ENCODE results near the gene ZBTB43. TPM values are rescaled to one million over a fixed set of nuclear protein-coding genes. Genes with fewer than 3 reads are reported as not detected.

Gene ZBTB43
- total RNA-seq, 1 donor from 2014 or later, result 21.8 TPM

DNA sequence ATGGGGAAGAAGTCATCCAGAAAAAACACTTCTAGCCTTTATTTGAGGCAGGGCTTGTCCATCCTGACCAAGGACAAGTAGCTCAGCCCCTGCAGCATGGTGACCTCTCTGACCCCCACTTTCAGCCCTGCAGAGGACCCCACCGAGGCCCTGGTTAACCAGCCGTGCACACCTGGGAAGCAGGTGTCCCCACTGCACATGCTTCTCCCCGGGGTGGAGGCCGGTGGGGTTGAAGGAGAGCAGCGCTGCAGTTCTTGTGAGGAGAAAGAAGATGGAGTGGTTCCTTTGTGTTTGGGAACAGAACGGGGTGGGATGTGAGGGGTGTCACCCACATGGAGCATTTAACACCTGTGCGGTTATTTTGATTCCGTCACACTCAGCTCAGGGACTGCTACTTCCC lies 34.5 kb downstream of the ZBTB43 start:
- no peak for DNase-seq (ENCODE audit: low spot score, unreplicated experiment)

DNA sequence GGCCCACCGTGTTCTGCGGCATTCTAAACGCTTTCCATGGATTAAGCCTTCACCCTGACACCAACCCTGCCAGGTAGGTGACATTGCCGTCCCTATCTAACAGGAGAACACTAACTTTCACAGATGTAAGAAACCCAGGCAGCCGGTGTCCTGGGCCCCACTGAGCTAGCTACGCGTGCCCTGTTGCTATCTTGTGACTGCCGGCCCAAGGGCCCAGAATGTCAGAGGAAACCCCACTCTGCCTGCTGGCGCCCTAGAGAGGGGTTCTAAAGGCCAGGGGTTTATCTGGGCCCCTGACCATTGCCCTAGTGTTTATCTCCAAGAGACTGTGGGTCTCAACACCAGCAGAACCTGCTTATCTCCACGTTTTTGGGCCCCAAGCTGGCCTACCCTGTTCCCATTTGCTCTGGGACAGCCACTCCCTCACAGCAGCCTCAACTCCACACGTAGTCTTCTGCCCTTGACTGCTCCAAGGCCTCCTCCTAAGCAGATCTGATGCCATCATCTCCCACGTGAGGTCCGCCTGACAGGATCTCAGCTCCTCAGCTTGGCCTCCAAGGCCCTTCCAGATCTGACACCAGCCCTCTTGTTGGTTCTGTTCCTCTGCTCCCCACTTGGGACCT lies 37.5 kb downstream of the ZBTB43 start:
- H3K27ac Mint-ChIP-seq, result peak overlapping the region; percentile 37
- no peak overlapping the region for H3K4me3 Mint-ChIP-seq (ENCODE audit: low read depth)
- H3K27me3 Mint-ChIP-seq, result peaks cover 1% of the 10 kb centered on the region
- no peak for DNase-seq (ENCODE audit: low spot score, unreplicated experiment)
- peaks cover 3% of the 10 kb centered on the region for H3K36me3 Mint-ChIP-seq (ENCODE audit: insufficient read depth)
- no peaks in the 10 kb centered on the region for H3K9me3 Mint-ChIP-seq (ENCODE audit: low read depth)
- H3K4me1 Mint-ChIP-seq (ENCODE audit: low read depth), result peaks cover 22% of the 10 kb centered on the region
- TF ChIP-seq, protein P1, sequence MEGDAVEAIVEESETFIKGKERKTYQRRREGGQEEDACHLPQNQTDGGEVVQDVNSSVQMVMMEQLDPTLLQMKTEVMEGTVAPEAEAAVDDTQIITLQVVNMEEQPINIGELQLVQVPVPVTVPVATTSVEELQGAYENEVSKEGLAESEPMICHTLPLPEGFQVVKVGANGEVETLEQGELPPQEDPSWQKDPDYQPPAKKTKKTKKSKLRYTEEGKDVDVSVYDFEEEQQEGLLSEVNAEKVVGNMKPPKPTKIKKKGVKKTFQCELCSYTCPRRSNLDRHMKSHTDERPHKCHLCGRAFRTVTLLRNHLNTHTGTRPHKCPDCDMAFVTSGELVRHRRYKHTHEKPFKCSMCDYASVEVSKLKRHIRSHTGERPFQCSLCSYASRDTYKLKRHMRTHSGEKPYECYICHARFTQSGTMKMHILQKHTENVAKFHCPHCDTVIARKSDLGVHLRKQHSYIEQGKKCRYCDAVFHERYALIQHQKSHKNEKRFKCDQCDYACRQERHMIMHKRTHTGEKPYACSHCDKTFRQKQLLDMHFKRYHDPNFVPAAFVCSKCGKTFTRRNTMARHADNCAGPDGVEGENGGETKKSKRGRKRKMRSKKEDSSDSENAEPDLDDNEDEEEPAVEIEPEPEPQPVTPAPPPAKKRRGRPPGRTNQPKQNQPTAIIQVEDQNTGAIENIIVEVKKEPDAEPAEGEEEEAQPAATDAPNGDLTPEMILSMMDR (IDR thresholded peaks at IDR 0.05; ENCODE audit: unreplicated experiment), result no peak

More for the DNA sequence above, 34.5 kb downstream of the ZBTB43 start:
- TF ChIP-seq, protein P1 (IDR thresholded peaks at IDR 0.05; ENCODE audit: unreplicated experiment), result no peak
- H3K4me3 Mint-ChIP-seq (ENCODE audit: low read depth), result no peak overlapping the region
- peaks cover 10% of the 10 kb centered on the region for H3K36me3 Mint-ChIP-seq (ENCODE audit: insufficient read depth)
- no peaks in the 10 kb centered on the region for H3K27me3 Mint-ChIP-seq
- no peaks in the 10 kb centered on the region for H3K9me3 Mint-ChIP-seq (ENCODE audit: low read depth)
- H3K4me1 Mint-ChIP-seq (ENCODE audit: low read depth), result peaks cover 22% of the 10 kb centered on the region
- H3K27ac Mint-ChIP-seq, result no peak overlapping the region

DNA sequence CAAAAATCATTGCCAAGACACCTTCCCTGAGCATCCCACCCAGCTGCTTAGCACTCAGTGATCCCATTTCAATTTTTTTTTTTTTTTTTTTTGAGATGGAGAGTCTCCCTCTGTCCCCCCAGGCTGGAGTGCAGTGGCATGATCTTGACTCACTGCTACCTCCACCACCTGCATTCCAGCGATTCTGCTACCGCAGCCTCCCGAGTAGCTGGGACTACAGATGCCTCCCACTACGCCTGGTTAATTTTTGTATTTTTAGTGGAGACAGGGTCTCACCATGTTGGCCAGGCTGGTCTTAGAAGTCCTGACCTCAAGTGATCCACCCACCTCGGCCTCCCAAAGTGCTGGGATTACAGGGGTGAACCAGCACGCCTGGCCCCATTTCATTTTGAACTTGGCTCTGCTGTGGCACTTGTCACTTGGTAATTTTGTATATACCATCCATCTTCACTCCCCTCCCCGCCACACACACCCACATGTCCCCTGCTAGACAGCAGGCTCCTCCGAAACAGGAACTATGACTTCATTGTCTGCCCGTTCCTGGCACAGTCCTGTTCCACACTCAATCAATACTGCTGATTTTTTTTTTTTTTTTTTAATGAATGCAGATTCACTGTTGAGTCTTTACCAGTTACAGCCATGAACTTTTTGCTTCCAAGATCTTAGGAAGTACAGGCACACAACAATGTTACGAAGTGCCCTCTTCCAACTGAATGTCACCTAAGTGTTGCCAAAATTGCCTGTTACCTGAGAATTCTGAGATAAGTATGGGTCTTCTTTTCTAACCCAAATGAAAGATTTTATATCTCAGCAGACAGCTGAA lies 38.3 kb downstream of the ZBTB43 start:
- no peak for DNase-seq (ENCODE audit: low spot score, unreplicated experiment)
- no peak overlapping the region for H3K4me3 Mint-ChIP-seq (ENCODE audit: low read depth)
- peaks cover 3% of the 10 kb centered on the region for H3K36me3 Mint-ChIP-seq (ENCODE audit: insufficient read depth)
- peaks cover 2% of the 10 kb centered on the region for H3K27me3 Mint-ChIP-seq
- peaks cover 22% of the 10 kb centered on the region for H3K4me1 Mint-ChIP-seq (ENCODE audit: low read depth)
- peak overlapping the region; percentile 49 for H3K27ac Mint-ChIP-seq
- no peaks in the 10 kb centered on the region for H3K9me3 Mint-ChIP-seq (ENCODE audit: low read depth)
- TF ChIP-seq, protein P1 (IDR thresholded peaks at IDR 0.05; ENCODE audit: unreplicated experiment), result no peak

DNA sequence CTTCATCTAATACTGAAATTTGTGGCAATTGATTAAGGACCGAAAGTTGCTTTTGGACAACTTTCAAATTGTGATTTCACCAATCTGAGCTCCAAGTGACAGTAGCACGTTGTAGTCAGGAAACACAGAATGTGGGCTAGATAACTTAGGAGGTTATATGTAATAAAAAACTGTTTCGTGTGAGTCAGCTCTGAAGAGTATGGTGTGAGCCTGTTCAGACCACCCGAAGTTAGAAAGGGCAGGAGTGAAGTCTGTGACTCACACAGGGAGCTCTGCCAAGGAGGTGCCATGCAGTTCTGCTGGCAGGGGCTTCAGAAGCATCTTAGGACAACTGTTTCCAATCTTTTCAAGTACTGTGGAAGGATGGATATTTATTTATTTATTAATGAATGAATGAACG lies 39.2 kb downstream of the ZBTB43 start:
- Mint-ChIP-seq H3K36me3 (ENCODE audit: insufficient read depth) (peaks cover under 1% of the 10 kb centered on the region), H3K4me1 (ENCODE audit: low read depth) (peaks cover 19% of the 10 kb centered on the region), H3K4me3 (ENCODE audit: low read depth) (no peak overlapping the region), H3K9me3 (ENCODE audit: low read depth) (no peaks in the 10 kb centered on the region), H3K27ac (peak overlapping the region; percentile 35), H3K27me3 (peaks cover 2% of the 10 kb centered on the region)
- TF ChIP-seq, protein P1 (IDR thresholded peaks at IDR 0.05; ENCODE audit: unreplicated experiment), result no peak
- no peak for DNase-seq (ENCODE audit: low spot score, unreplicated experiment)

DNA sequence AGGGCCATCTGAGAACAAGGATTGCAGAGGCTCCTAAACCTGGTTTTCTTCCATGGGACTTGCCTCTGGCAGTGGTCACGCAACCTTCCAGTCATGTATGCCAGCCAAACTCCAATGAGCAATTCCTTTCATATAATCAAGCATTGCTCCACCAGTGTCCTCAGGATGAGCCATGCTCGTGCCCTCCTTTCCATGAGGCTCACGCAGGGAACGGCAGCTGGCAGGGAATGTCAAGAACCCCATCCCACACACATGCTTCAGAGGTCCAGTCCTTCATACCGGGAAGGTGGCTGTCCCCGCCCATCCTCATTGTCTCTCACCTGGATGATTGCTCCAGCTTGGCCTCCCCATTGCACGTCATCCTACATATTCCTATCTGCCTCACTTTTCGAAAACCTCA lies 42.2 kb downstream of the ZBTB43 start:
- Mint-ChIP-seq H3K4me3 (ENCODE audit: low read depth) (no peak overlapping the region), H3K9me3 (ENCODE audit: low read depth) (no peaks in the 10 kb centered on the region)
- TF ChIP-seq, protein P1 (IDR thresholded peaks at IDR 0.05; ENCODE audit: unreplicated experiment), result no peak

More for the DNA sequence above, 42.2 kb downstream of the ZBTB43 start:
- no peak for DNase-seq (ENCODE audit: low spot score, unreplicated experiment)
- Mint-ChIP-seq H3K27ac (no peak overlapping the region), H3K4me1 (ENCODE audit: low read depth) (peaks cover 16% of the 10 kb centered on the region), H3K36me3 (ENCODE audit: insufficient read depth) (no peaks in the 10 kb centered on the region), H3K27me3 (peaks cover 10% of the 10 kb centered on the region)

Measured in progenitor cell of endocrine pancreas (in vitro differentiated cells).